K562 (cell line): ENCODE measurements around the gene B2M. TPM values are rescaled to one million over a fixed set of nuclear protein-coding genes. Genes with fewer than 3 reads are reported as not detected.

Experiments
- AFF4 ChIP-seq: sonication (generic); formaldehyde crosslinking; IDR thresholded peaks from 2 replicates; pipeline ENCODE4 v1.8.0; 2023; ENCODE audit warnings: mild to moderate bottlenecking, missing genetic modification reagents
- ARID2 ChIP-seq: fragments of 450-650 bp; IDR thresholded peaks from 2 replicates; pipeline ENCODE4 v1.6.1; 2017; ENCODE audit warnings: antibody characterized with exemption, mild to moderate bottlenecking
- CCNT2 ChIP-seq: IDR thresholded peaks from 2 replicates; pipeline ENCODE4 v1.6.1; 2011; ENCODE audit warnings: borderline replicate concordance, low read depth, mild to moderate bottlenecking, moderate library complexity, mixed read lengths, low read length; ENCODE audit not compliant: insufficient read length; ENCODE audit errors: extremely low read depth
- FOXA3 ChIP-seq, 2 experiments: fragments of 450-650 bp in 1 of 2; sonication (generic) in 1 of 2; formaldehyde crosslinking; IDR thresholded peaks in 1 of 2; conservative IDR thresholded peaks in 1 of 2; 2 replicates each; pipeline versions ENCODE4 v1.4.0 to v1.8.0; 2020 to 2022; ENCODE audit warnings: mild to moderate bottlenecking in 2 of 2, missing genetic modification reagents in 1 of 2
- MCM7 ChIP-seq, 2 experiments: fragments of 450-650 bp; IDR thresholded peaks; 2 replicates each; pipeline ENCODE4 v1.6.1; 2016 to 2018
- POLR2G ChIP-seq: fragments of 200-400 bp; formaldehyde crosslinking; IDR thresholded peaks from 2 replicates; pipeline ENCODE4 v1.6.1; 2017; ENCODE audit warnings: low read depth, mild to moderate bottlenecking, antibody characterized with exemption, low read length, moderate library complexity
- SIN3A ChIP-seq, 2 experiments: fragments of 150-350 bp in 1 of 2; IDR thresholded peaks; 2 replicates each; pipeline ENCODE4 v1.6.1; 2011 to 2016; ENCODE audit warnings: borderline replicate concordance in 2 of 2, low read depth in 2 of 2, low read length in 2 of 2, mild to moderate bottlenecking in 2 of 2, moderate library complexity in 2 of 2; ENCODE audit not compliant: control insufficient read depth in 1 of 2
- SMARCA5 ChIP-seq: fragments of 450-650 bp; IDR thresholded peaks from 2 replicates; pipeline ENCODE4 v1.6.1; 2016
- SMARCB1 ChIP-seq: IDR thresholded peaks from 2 replicates; pipeline ENCODE4 v1.6.1; 2011; ENCODE audit warnings: improper control_type of control experiment, low read depth; ENCODE audit not compliant: insufficient read length
- SP1 ChIP-seq: sonication (generic); formaldehyde crosslinking; IDR thresholded peaks from 2 replicates; pipeline ENCODE4 v1.8.1; 2022; ENCODE audit warnings: mild to moderate bottlenecking, missing genetic modification reagents
- STAT5A ChIP-seq: IDR thresholded peaks from 2 replicates; pipeline ENCODE4 v1.6.1; 2012; ENCODE audit warnings: low read length, inconsistent platforms, borderline replicate concordance
- THAP12 ChIP-seq: fragments of 250-450 bp; sonication (Bioruptor Pico); IDR thresholded peaks from 2 replicates; pipeline ENCODE4 v1.9.0; 2021; ENCODE audit warnings: mild to moderate bottlenecking, inconsistent platforms
- XRCC4 ChIP-seq: IDR thresholded peaks from one replicate; pipeline ENCODE4 v1.6.1; 2011; ENCODE audit not compliant: insufficient read depth, insufficient read length; ENCODE audit errors: extremely low read depth
- ZNF140 ChIP-seq: fragments of 250-450 bp; sonication (Bioruptor Pico); IDR thresholded peaks from 2 replicates; pipeline ENCODE4 v1.8.0; 2021; ENCODE audit warnings: moderate library complexity, mild to moderate bottlenecking, inconsistent platforms
- ZNF518B ChIP-seq: fragments of 250-450 bp; sonication (Bioruptor Pico); IDR thresholded peaks from 2 replicates; pipeline ENCODE4 v1.5.0; 2021; ENCODE audit warnings: mild to moderate bottlenecking, moderate library complexity
- polyA plus RNA-seq, 8 experiments: library from polyadenylated mRNA; depleted of rRNA in 4 of 8; stranded (reverse) in 5 of 8; unstranded in 3 of 8; fragments of >200 nt; fragmentation: Nextera tagmentation in 2 of 8; fragmentation: Illumina TruSeq in 1 of 8; extraction: Ambion mirVana in 2 of 8; extraction: Trizol in 1 of 8; gene quantifications; 2 replicates each; pipeline versions ENCODE4 v1.2.1 to v1.2.3, GENCODE V29; 2011 to 2014; ENCODE audit warnings: inconsistent platforms in 1 of 8, missing spikeins in 1 of 8
- total RNA-seq, 7 experiments: library from RNA; depleted of rRNA in 6 of 7; stranded (reverse); fragments of >200 nt in 6 of 7; fragmentation: Illumina TruSeq in 2 of 7; extraction: Trizol in 2 of 7; gene quantifications; 2 replicates each; pipeline versions ENCODE4 v1.2.1 to v1.2.3, GENCODE V29; 2011 to 2021; ENCODE audit warnings: low replicate concordance in 1 of 7

Gene B2M
- total and polyA plus RNA-seq, 9 of the 15 experiments (the other 6 are each of a cell fraction or from before 2014, with no cell fraction given) = 460 to 3,138 (median 1,032) TPM

GRCh38 chr15:44712346-44713005 is 1.2 kb downstream of the B2M start (continued):
- TF ChIP-seq AFF4 (CRISPR knock-in tag) (no peak), FOXA3 (CRISPR knock-in tag; conservative IDR thresholded peaks at IDR 0.05 in 1 of 2, IDR thresholded peaks at IDR 0.05 in 1 of 2) (no peak), XRCC4 (no peak), SP1 (no peak), ZNF140 (CRISPR knock-in tag) (no peak), STAT5A (no peak), POLR2G (peak; percentile 53; the same call in 1 of the 2 replicates), MCM7 (IDR thresholded peaks at IDR 0.05) (no peak), SIN3A (IDR thresholded peaks at IDR 0.05; ENCODE audit: borderline replicate concordance in 2 of 2, control insufficient read depth in 1 of 2, low read depth in 2 of 2, low read length in 2 of 2) (no peak), ZNF518B (CRISPR knock-in tag) (no peak), SMARCA5 (0 out of 2 replicates have a peak, but pooled peaks have one; percentile 34), SMARCB1 (no peak), CCNT2 (no peak), ARID2 (no peak), THAP12 (CRISPR knock-in tag) (no peak)
